MM.1S (cell line): ENCODE measurements around the gene DOLK.

Source experiments
- DNase-seq: peaks from one replicate; pipeline ENCODE4 v3.0.0-alpha.2; 2015
- H2AFZ ChIP-seq: fragments of 300-600 bp; sonication (generic); 2 replicates; pipeline ENCODE4 v1.6.0; 2016; ENCODE audit warnings: antibody characterized with exemption, low read length
- H3F3A ChIP-seq: fragments of 300-600 bp; sonication (generic); 2 replicates; pipeline ENCODE4 v1.6.1; 2016; ENCODE audit warnings: mild to moderate bottlenecking, antibody characterized with exemption, low read length, moderate library complexity, mixed read lengths; ENCODE audit not compliant: insufficient read depth
- H3K27ac ChIP-seq: fragments of 300-600 bp; sonication (generic); 2 replicates; pipeline ENCODE4 v1.5.1; 2016; ENCODE audit warnings: mild to moderate bottlenecking, low read length
- H3K27me3 ChIP-seq: fragments of 300-600 bp; sonication (generic); replicated peaks from 2 replicates; pipeline ENCODE4 v1.6.0; 2016; ENCODE audit warnings: low read length; ENCODE audit not compliant: insufficient read depth
- H3K36me3 ChIP-seq: fragments of 300-600 bp; sonication (generic); replicated peaks from 2 replicates; pipeline ENCODE4 v1.6.1; 2016; ENCODE audit warnings: mild to moderate bottlenecking, low read length, mixed read lengths; ENCODE audit not compliant: insufficient read depth
- H3K4me1 ChIP-seq: fragments of 300-600 bp; sonication (generic); 2 replicates; pipeline ENCODE4 v1.6.1; 2016; ENCODE audit warnings: low read length, mixed read lengths
- H3K4me2 ChIP-seq: fragments of 300-600 bp; sonication (generic); 2 replicates; pipeline ENCODE4 v1.6.0; 2016; ENCODE audit warnings: low read depth, low read length
- H3K4me3 ChIP-seq: fragments of 300-600 bp; sonication (generic); 2 replicates; pipeline ENCODE4 v1.5.1; 2016; ENCODE audit warnings: low read length, mixed read lengths
- H3K79me2 ChIP-seq: fragments of 300-600 bp; sonication (generic); 2 replicates; pipeline ENCODE4 v1.6.1; 2016; ENCODE audit warnings: mixed run types, low read length, mixed read lengths
- H3K9ac ChIP-seq: fragments of 300-600 bp; sonication (generic); 2 replicates; pipeline ENCODE4 v1.6.1; 2016; ENCODE audit warnings: low read length, mixed read lengths
- H3K9me2 ChIP-seq: fragments of 300-600 bp; sonication (generic); replicated peaks from 2 replicates; pipeline ENCODE4 v1.6.1; 2016; ENCODE audit warnings: mild to moderate bottlenecking, low read length, mixed read lengths; ENCODE audit not compliant: insufficient read depth
- H3K9me3 ChIP-seq: fragments of 300-600 bp; sonication (generic); replicated peaks from 2 replicates; pipeline ENCODE4 v1.6.1; 2016; ENCODE audit warnings: mild to moderate bottlenecking, low read length, mixed read lengths; ENCODE audit not compliant: insufficient read depth
- H4K20me1 ChIP-seq: fragments of 300-600 bp; sonication (generic); 2 replicates; pipeline ENCODE4 v1.6.1; 2016; ENCODE audit warnings: mild to moderate bottlenecking, low read length, moderate library complexity, mixed read lengths; ENCODE audit not compliant: insufficient read depth
- EZH2 ChIP-seq: fragments of 300-600 bp; sonication (generic); optimal IDR thresholded peaks from 2 replicates; pipeline ENCODE3; 2017; ENCODE audit warnings: low read depth, mild to moderate bottlenecking, antibody characterized with exemption, low read length, mixed read lengths
- EZH2phosphoT487 ChIP-seq: fragments of 300-600 bp; sonication (generic); IDR thresholded peaks from 2 replicates; pipeline ENCODE4 v1.6.1; 2018; ENCODE audit warnings: antibody characterized with exemption, low read length
- TF ChIP-seq, protein P1 (sequence below): fragments of 300-600 bp; sonication (generic); IDR thresholded peaks from 2 replicates; pipeline ENCODE4 v1.5.1; 2016; ENCODE audit warnings: antibody characterized with exemption, low read length, mixed read lengths

DOLK gene

GRCh38 chr9:128923493-128923883, 23.9 kb downstream of the DOLK start:
- H3K9ac ChIP-seq = no peak overlapping the region
- no peaks in the 10 kb centered on the region for H3K79me2 ChIP-seq
- no peaks in the 10 kb centered on the region for H3K27me3 ChIP-seq
- H3K9me3 ChIP-seq = no peaks in the 10 kb centered on the region
- H3K4me2 ChIP-seq = no peak overlapping the region
- no peaks in the 10 kb centered on the region for H3K4me1 ChIP-seq
- H3K27ac ChIP-seq = no peak overlapping the region
- no peak overlapping the region for H3K4me3 ChIP-seq
- no peaks in the 10 kb centered on the region for H3K9me2 ChIP-seq
- H3K36me3 ChIP-seq = no peaks in the 10 kb centered on the region
- TF ChIP-seq EZH2 (no peak), EZH2phosphoT487 (no peak)
- TF ChIP-seq, protein P1, sequence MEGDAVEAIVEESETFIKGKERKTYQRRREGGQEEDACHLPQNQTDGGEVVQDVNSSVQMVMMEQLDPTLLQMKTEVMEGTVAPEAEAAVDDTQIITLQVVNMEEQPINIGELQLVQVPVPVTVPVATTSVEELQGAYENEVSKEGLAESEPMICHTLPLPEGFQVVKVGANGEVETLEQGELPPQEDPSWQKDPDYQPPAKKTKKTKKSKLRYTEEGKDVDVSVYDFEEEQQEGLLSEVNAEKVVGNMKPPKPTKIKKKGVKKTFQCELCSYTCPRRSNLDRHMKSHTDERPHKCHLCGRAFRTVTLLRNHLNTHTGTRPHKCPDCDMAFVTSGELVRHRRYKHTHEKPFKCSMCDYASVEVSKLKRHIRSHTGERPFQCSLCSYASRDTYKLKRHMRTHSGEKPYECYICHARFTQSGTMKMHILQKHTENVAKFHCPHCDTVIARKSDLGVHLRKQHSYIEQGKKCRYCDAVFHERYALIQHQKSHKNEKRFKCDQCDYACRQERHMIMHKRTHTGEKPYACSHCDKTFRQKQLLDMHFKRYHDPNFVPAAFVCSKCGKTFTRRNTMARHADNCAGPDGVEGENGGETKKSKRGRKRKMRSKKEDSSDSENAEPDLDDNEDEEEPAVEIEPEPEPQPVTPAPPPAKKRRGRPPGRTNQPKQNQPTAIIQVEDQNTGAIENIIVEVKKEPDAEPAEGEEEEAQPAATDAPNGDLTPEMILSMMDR = no peak
- no peaks in the 10 kb centered on the region for H4K20me1 ChIP-seq
- no peaks in the 10 kb centered on the region for H3F3A ChIP-seq
- H2AFZ ChIP-seq = no peak overlapping the region
- no peak for DNase-seq

DNA sequence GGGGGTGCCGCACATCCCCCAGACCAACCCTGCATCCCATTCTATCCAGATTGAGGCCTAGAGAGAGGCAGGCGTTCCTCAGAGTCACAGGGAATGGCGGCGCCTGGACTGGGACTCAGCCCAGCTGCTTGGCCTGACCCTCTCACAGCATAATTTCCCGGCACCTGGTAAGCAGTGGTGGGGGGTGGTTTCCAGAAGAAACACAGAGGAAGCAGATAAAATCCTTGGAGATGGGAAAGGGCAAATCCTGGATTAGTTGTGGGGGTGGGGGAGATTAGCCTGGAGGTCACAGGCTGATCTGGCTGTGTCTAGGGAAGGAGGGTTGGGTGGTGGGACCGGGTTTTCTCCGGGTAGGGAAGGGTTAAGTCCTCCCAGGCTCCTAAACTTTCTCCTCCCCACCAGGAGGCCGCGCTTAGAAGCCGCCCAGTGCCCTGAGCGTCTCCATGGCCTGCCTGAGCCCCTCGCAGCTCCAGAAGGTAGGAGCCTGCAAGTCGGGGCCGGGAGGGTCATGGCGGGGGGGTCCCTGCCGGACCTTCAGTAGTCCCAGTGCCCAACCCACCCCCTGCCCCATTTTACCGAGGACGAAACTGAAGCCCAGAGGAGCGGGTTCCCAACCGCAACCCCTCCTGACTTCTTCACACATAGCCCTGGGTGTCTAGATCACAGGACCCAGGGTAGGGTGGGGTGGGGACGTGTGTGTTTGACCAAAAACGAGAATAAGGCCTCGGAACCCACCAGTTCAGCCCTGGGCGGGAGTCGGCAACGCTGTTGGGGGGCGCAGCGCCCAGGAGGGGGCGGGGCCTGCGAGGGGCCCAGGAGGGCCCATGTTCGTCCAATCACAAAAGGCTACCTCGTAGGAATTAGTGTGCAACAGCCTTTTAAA, 25.3 kb downstream of the DOLK start:
- DNase-seq = no peak

GRCh38 chr9:128920381-128921058, 26.9 kb downstream of the DOLK start, which contains the start of gene PHYHD1:
Gene PHYHD1, plus strand, starts transcription at chr9:128920982. Its CDS starts 1,342 bp downstream, at chr9:128922324.
- no peaks in the 10 kb centered on the region for H3K36me3 ChIP-seq
- H2AFZ ChIP-seq = no peak within 1 kb of the TSS
- H4K20me1 ChIP-seq = no peaks in the 10 kb centered on the region
- H3K27ac ChIP-seq = no peak within 1 kb of the TSS
- TF ChIP-seq EZH2phosphoT487 (no peak), EZH2 (no peak)
- TF ChIP-seq, protein P1 = no peak
- no peaks in the 10 kb centered on the region for H3K79me2 ChIP-seq
- no peak within 1 kb of the TSS for H3K9ac ChIP-seq
- H3K27me3 ChIP-seq = no peaks in the 10 kb centered on the region
- no peak for DNase-seq
- H3K4me1 ChIP-seq = no peaks in the 10 kb centered on the region
- H3K4me2 ChIP-seq = no peak within 1 kb of the TSS
- no peak within 1 kb of the TSS for H3K4me3 ChIP-seq
- H3K9me3 ChIP-seq = no peaks in the 10 kb centered on the region
- no peaks in the 10 kb centered on the region for H3F3A ChIP-seq
- H3K9me2 ChIP-seq = no peaks in the 10 kb centered on the region

More for the DNA sequence above, 25.3 kb downstream of the DOLK start:
- TF ChIP-seq, protein P1 = no peak
- TF ChIP-seq EZH2phosphoT487 (no peak), EZH2 (no peak)
- Histone ChIP-seq H3K79me2 (no peaks in the 10 kb centered on the region), H3K4me3 (no peak overlapping the region), H3K9me2 (no peaks in the 10 kb centered on the region), H3K9ac (no peak overlapping the region), H2AFZ (no peak overlapping the region), H4K20me1 (no peaks in the 10 kb centered on the region), H3K27ac (no peak overlapping the region), H3F3A (no peaks in the 10 kb centered on the region), H3K9me3 (no peaks in the 10 kb centered on the region), H3K36me3 (no peaks in the 10 kb centered on the region), H3K4me1 (no peaks in the 10 kb centered on the region), H3K27me3 (no peaks in the 10 kb centered on the region), H3K4me2 (no peak overlapping the region)
